Spleen (tissue), 11 donors: ENCODE measurements around the gene THAP4. TPM values are rescaled to one million over a fixed set of nuclear protein-coding genes. Genes with fewer than 3 reads are reported as not detected.

Source experiments
- DNase-seq: peaks from one replicate; pipeline ENCODE4 v3.0.0-alpha.2; 2020
- H3K27ac ChIP-seq, 8 donors: fragments of 200-600 bp; sonication (generic) in 7 of 8; 1 replicate in 4 of 8; 2 replicates in 4 of 8; pipeline versions ENCODE4 v1.5.0 to v1.8.0; 2016 to 2021; ENCODE audit warnings: inconsistent platforms in 4 of 8, mild to moderate bottlenecking in 4 of 8, moderate library complexity in 1 of 8
- H3K27me3 ChIP-seq, 7 donors: fragments of 200-600 bp; sonication (generic) in 6 of 7; replicated peaks in 1 of 7; 1 replicate in 4 of 7; 2 replicates in 3 of 7; pipeline versions ENCODE4 v1.5.0 to v1.8.0; 2016 to 2021; ENCODE audit warnings: inconsistent platforms in 3 of 7, mild to moderate bottlenecking in 1 of 7
- H3K36me3 ChIP-seq, 6 donors: fragments of 200-600 bp; sonication (generic) in 5 of 6; 1 replicate in 4 of 6; 2 replicates in 2 of 6; pipeline versions ENCODE4 v1.5.0 to v1.8.0; 2016 to 2021; ENCODE audit warnings: inconsistent platforms in 2 of 6
- H3K4me1 ChIP-seq, 6 donors: fragments of 200-600 bp; sonication (generic) in 5 of 6; 1 replicate in 3 of 6; 2 replicates in 3 of 6; pipeline versions ENCODE4 v1.5.0 to v1.8.0; 2016 to 2021; ENCODE audit warnings: inconsistent platforms in 3 of 6
- H3K4me3 ChIP-seq, 8 donors: fragments of 200-600 bp; sonication (generic) in 7 of 8; 1 replicate in 4 of 8; 2 replicates in 4 of 8; pipeline versions ENCODE4 v1.5.0 to v1.8.0; 2016 to 2021; ENCODE audit warnings: inconsistent platforms in 4 of 8, mild to moderate bottlenecking in 4 of 8, moderate library complexity in 2 of 8
- H3K9me3 ChIP-seq, 8 donors: fragments of 200-600 bp; sonication (generic) in 7 of 8; 1 replicate in 4 of 8; 2 replicates in 4 of 8; pipeline versions ENCODE4 v1.5.0 to v1.8.0; 2016 to 2021; ENCODE audit warnings: inconsistent platforms in 4 of 8
- CTCF ChIP-seq, 11 experiments: fragments of 200-600 bp in 7 of 11; fragments of 450-650 bp in 4 of 11; sonication (generic) in 4 of 11; IDR thresholded peaks in 8 of 11; conservative IDR thresholded peaks in 3 of 11; 1 replicate in 7 of 11; 2 replicates in 4 of 11; pipeline versions ENCODE4 v1.4.0 to v1.8.0; 2016 to 2021; ENCODE audit warnings: antibody characterized with exemption in 11 of 11, inconsistent platforms in 4 of 11, mild to moderate bottlenecking in 1 of 11
- POLR2A ChIP-seq, 3 donors: fragments of 450-650 bp; IDR thresholded peaks; one replicate each; pipeline ENCODE4 v1.5.1; 2017; ENCODE audit warnings: antibody characterized with exemption in 3 of 3, mild to moderate bottlenecking in 1 of 3
- POLR2AphosphoS5 ChIP-seq, 3 donors: sonication (generic); formaldehyde crosslinking; IDR thresholded peaks; one replicate each; pipeline ENCODE4 v1.5.1; 2017; ENCODE audit warnings: antibody characterized with exemption in 3 of 3
- WGBS, 5 donors: extraction: QIAGEN DNeasy Blood & Tissue Kit in 3 of 5; methylation state at CpG; one replicate each; pipeline versions ENCODE4 v1.1.5 to v1.1.7; 2013 to 2018; 5-methylcytosine and 5-hydroxymethylcytosine counted together
- intact Hi-C: fragments of 100-400 bp; cut with DNase I; formaldehyde crosslinking; loops from one replicate; pipeline ENCODE4 v1.15.0; 2023; ENCODE audit warnings: low total_unique reads
- polyA plus RNA-seq, 3 donors: library from polyadenylated mRNA; stranded (reverse); fragments of 200-250 nt; gene quantifications; one replicate each; pipeline ENCODE4 v1.2.1, GENCODE V29; 2013
- total RNA-seq, 7 donors: library from RNA; depleted of rRNA in 3 of 7; stranded (reverse); fragments of >200 nt in 3 of 7; fragmentation: NEBNext Ultra II Directional in 4 of 7; extraction: Animal tissue kit (Norgen Biotek cat#: 25700) in 4 of 7; gene quantifications; one replicate each; pipeline versions ENCODE4 v1.1.0 to v1.2.1, GENCODE V29; 2016 to 2021
- donor health status: healthy with polysubstance abuse.
- donor health status: DM: no; HTN: no; CAD: no; lungs with moderate emphysema.
- donor health status: DM: no; HTN: no; CAD: no.
- donor health status: Bipolar disorder and iron deficiency.
- donor health status: healthy.
- donor health status: DM: no; HTN: no; CAD: no.
- donor health status: DM: yes; HTN: yes; CAD: no.

The THAP4 gene
- total and polyA plus RNA-seq, 10 donors: 21.0 to 31.5 (median 27.8) TPM

DNA sequence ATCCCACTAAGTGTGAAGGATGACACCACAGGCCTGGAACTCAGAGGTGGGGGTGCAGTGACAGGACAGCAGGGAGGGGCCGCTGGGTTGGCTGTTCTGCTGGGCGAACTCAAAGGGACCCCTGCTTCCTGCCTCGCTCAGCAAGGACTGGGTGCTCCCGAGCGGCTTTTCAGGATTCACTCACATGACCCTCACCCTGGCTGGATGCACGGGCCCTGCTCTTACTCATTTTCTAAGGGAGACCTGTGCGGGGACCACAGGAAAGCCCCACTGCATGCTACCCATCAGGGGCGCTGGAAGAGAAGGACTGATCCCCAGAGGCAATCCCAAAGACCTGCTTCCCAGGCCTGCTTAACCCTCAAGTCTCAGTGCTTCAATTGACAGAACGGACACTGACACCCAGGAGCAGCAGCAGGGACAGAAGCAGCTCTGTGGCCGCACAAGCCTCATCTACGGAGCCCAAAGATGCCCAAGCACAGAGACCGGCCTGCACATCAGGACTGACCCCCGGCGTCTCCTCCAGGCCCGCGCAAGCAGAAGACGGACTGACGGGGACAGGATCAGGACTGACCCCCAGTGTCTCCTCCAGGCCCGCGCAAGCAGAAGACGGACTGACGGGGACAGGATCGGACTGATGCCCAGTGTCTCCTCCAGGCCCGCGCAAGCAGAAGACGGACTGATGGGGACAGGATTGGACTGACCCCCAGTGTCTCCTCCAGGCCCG, 29.6 kb downstream of the THAP4 start:
- 92 to 98% (median 96%) methylated on average over 21 to 27 of the region's 27 CpGs for WGBS, 5 donors
- intact Hi-C loops: no loop called here
- no peak overlapping the region for H3K27ac ChIP-seq

DNA sequence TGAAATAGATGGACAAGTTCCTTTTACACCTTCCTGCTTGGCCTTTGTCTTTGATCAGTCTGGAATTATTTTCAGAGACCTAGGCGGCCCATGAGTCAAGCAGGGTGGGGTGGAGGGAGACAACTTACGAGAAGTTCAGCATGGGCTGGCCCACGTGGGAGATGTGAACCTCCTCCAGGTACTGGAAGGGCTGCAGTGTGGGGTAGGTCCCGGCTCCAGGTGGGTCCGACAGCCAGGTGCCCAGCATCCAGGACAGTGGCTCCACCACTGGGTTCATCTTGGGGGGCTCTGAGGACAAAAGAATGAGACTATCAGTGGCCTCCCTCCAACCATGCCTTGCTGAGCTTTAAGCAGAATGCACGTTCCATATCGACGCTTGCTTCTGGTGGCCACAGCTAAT, 30.8 kb downstream of the THAP4 start:
- H3K27ac ChIP-seq: no peak overlapping the region
- no peak overlapping the region for H3K4me3 ChIP-seq
- no peaks in the 10 kb centered on the region for H3K9me3 ChIP-seq
- intact Hi-C loops: no loop called here
- peaks cover 4 to 32% (median 23%) of the 10 kb centered on the region in 6 donors for H3K4me1 ChIP-seq
- 94 to 97% (median 97%) methylated on average over 5 to 8 of the region's 8 CpGs for WGBS, 5 donors
- peaks cover 0 to 76% (median 37%) of the 10 kb centered on the region in 6 donors for H3K36me3 ChIP-seq
- TF ChIP-seq POLR2AphosphoS5 (IDR thresholded peaks at IDR 0.05): no peak
- TF ChIP-seq POLR2A (IDR thresholded peaks at IDR 0.05): no peak
- TF ChIP-seq CTCF (IDR thresholded peaks at IDR 0.05 in 8 of 11, conservative IDR thresholded peaks at IDR 0.05 in 3 of 11): no peak
- no peaks in the 10 kb centered on the region for H3K27me3 ChIP-seq
- DNase-seq: no peak

More for the DNA sequence above, 29.6 kb downstream of the THAP4 start:
- Histone ChIP-seq H3K9me3 (no peaks in the 10 kb centered on the region), H3K27me3 (no peaks in the 10 kb centered on the region), H3K4me3 (no peak overlapping the region), H3K4me1 (peaks cover 4 to 33% (median 23%) of the 10 kb centered on the region in 6 donors), H3K36me3 (peaks cover 0 to 65% (median 29%) of the 10 kb centered on the region in 6 donors)
- TF ChIP-seq POLR2AphosphoS5 (IDR thresholded peaks at IDR 0.05) (no peak), POLR2A (IDR thresholded peaks at IDR 0.05) (no peak), CTCF (IDR thresholded peaks at IDR 0.05 in 8 of 11, conservative IDR thresholded peaks at IDR 0.05 in 3 of 11) (no peak)
- no peak for DNase-seq

- Histone ChIP-seq H3K4me1 (peaks cover 0 to 7% (median 3%) of the 10 kb centered on the region in 6 donors), H3K9me3 (no peaks in the 10 kb centered on the region), H3K27ac (no peak overlapping the region), H3K36me3 (peaks cover 0 to 99% (median 52%) of the 10 kb centered on the region in 6 donors), H3K27me3 (no peaks in the 10 kb centered on the region), H3K4me3 (no peak overlapping the region)
- DNase-seq: no peak
- WGBS, 5 donors: 91 to 94% (median 92%) methylated on average over 5 of the region's 5 CpGs
- no peak for TF ChIP-seq CTCF (IDR thresholded peaks at IDR 0.05 in 8 of 11, conservative IDR thresholded peaks at IDR 0.05 in 3 of 11)
- TF ChIP-seq POLR2AphosphoS5 (IDR thresholded peaks at IDR 0.05): no peak
- TF ChIP-seq POLR2A (IDR thresholded peaks at IDR 0.05): no peak
- intact Hi-C loops: no loop called here
Observed at GRCh38 chr2:241603686-241604085, 33.3 kb downstream of the THAP4 start.

GRCh38 chr2:241602720-241603119, 34.2 kb downstream of the THAP4 start:
- no peak for DNase-seq
- peaks cover 0 to 99% (median 52%) of the 10 kb centered on the region in 6 donors for H3K36me3 ChIP-seq
- no peaks in the 10 kb centered on the region for H3K4me1 ChIP-seq
- peak in 1 of 3 donors; percentile 49 for TF ChIP-seq POLR2AphosphoS5 (IDR thresholded peaks at IDR 0.05)
- TF ChIP-seq CTCF (IDR thresholded peaks at IDR 0.05 in 8 of 11, conservative IDR thresholded peaks at IDR 0.05 in 3 of 11): no peak
- H3K4me3 ChIP-seq: no peak overlapping the region
- no peak overlapping the region for H3K27ac ChIP-seq
- no peaks in the 10 kb centered on the region for H3K9me3 ChIP-seq
- intact Hi-C loops: no loop called here
- 95 to 98% (median 97%) methylated on average over 13 to 17 of the region's 17 CpGs for WGBS, 5 donors
- no peaks in the 10 kb centered on the region for H3K27me3 ChIP-seq
